Stomach smooth muscle (tissue), 2 donors: ENCODE measurements around the gene MOK.
A peak's percentile ranks its signal among the peaks of the same experiment; 100 is the strongest.
"Not testable (repeated sequence)": the region's sequence is repeated elsewhere in the genome, so short reads cannot be mapped to it uniquely, and the experiment has no call there.

Source experiments
- H3K27ac ChIP-seq: one replicate; pipeline ENCODE4 v1.7.0; 2013; ENCODE audit warnings: mild to moderate bottlenecking, low read length, inconsistent platforms
- H3K27me3 ChIP-seq, 2 donors: one replicate each; pipeline ENCODE4 v1.7.0; 2013; ENCODE audit warnings: low read length in 2 of 2; ENCODE audit not compliant: insufficient read depth in 2 of 2, control insufficient read depth in 1 of 2
- H3K36me3 ChIP-seq, 2 donors: one replicate each; pipeline ENCODE4 v1.7.0; 2013; ENCODE audit warnings: low read length in 2 of 2; ENCODE audit not compliant: control insufficient read depth in 2 of 2, insufficient read depth in 2 of 2
- H3K4me1 ChIP-seq: one replicate; pipeline ENCODE4 v1.7.0; 2013; ENCODE audit warnings: low read length; ENCODE audit not compliant: control insufficient read depth, insufficient read depth
- H3K4me3 ChIP-seq, 2 donors: one replicate each; pipeline ENCODE4 v1.7.0; 2013; ENCODE audit warnings: low read length in 2 of 2
- H3K9ac ChIP-seq, 2 donors: one replicate each; pipeline ENCODE4 v1.7.0; 2013; ENCODE audit warnings: low read length in 2 of 2, mild to moderate bottlenecking in 1 of 2
- H3K9me3 ChIP-seq, 2 donors: one replicate each; pipeline ENCODE4 v1.7.0; 2013; ENCODE audit warnings: low read length in 2 of 2; ENCODE audit not compliant: control insufficient read depth in 2 of 2
- donor health status: healthy.
- donor health status: Pancreatic carcinoma.

The MOK gene

GRCh38 chr14:102314242-102315011 lies 9.5 kb upstream of the MOK start:
- H3K36me3 ChIP-seq, result no peaks in the 10 kb centered on the region
- H3K4me1 ChIP-seq, result peaks cover 38% of the 10 kb centered on the region
- H3K27ac ChIP-seq, result no peak overlapping the region
- peak overlapping the region; percentile 36 to 42 for H3K9ac ChIP-seq
- no peaks in the 10 kb centered on the region for H3K27me3 ChIP-seq
- H3K4me3 ChIP-seq, result peak overlapping the region; percentile 68 to 81
- no peaks in the 10 kb centered on the region for H3K9me3 ChIP-seq

GRCh38 chr14:102303664-102304063 lies 1.3 kb downstream of the MOK start:
- no peaks in the 10 kb centered on the region for H3K27me3 ChIP-seq
- peaks cover 5% of the 10 kb centered on the region for H3K4me1 ChIP-seq
- no peak overlapping the region for H3K4me3 ChIP-seq
- H3K9ac ChIP-seq, result no peak overlapping the region
- H3K27ac ChIP-seq, result no peak overlapping the region
- no peaks in the 10 kb centered on the region for H3K36me3 ChIP-seq
- H3K9me3 ChIP-seq, result no peaks in the 10 kb centered on the region

- H3K9ac ChIP-seq, H3K4me3 ChIP-seq, H3K4me1 ChIP-seq, H3K36me3 ChIP-seq, H3K27ac ChIP-seq, H3K27me3 ChIP-seq, H3K9me3 ChIP-seq: not testable (repeated sequence)
These were observed 6.5 kb downstream of the MOK start for GRCh38 chr14:102298303-102299070.

- Histone ChIP-seq H3K4me1 (no peaks in the 10 kb centered on the region), H3K4me3 (no peak overlapping the region), H3K9me3 (no peaks in the 10 kb centered on the region), H3K9ac (no peak overlapping the region), H3K27ac (no peak overlapping the region), H3K27me3 (no peaks in the 10 kb centered on the region), H3K36me3 (no peaks in the 10 kb centered on the region)
These were observed 7.4 kb downstream of the MOK start for GRCh38 chr14:102297436-102298170.

GRCh38 chr14:102295270-102295669 lies 9.7 kb downstream of the MOK start:
- Histone ChIP-seq H3K27ac (no peak overlapping the region), H3K4me1 (no peaks in the 10 kb centered on the region), H3K36me3 (no peaks in the 10 kb centered on the region), H3K27me3 (no peaks in the 10 kb centered on the region), H3K9ac (no peak overlapping the region), H3K4me3 (no peak overlapping the region), H3K9me3 (no peaks in the 10 kb centered on the region)

- Histone ChIP-seq H3K9ac (no peak overlapping the region), H3K9me3 (no peaks in the 10 kb centered on the region), H3K27ac (no peak overlapping the region), H3K4me3 (no peak overlapping the region), H3K36me3 (no peaks in the 10 kb centered on the region), H3K27me3 (no peaks in the 10 kb centered on the region), H3K4me1 (no peaks in the 10 kb centered on the region)
These were observed 11.2 kb downstream of the MOK start for GRCh38 chr14:102293781-102294180.

- Histone ChIP-seq H3K9me3 (no peaks in the 10 kb centered on the region), H3K27me3 (no peaks in the 10 kb centered on the region), H3K36me3 (no peaks in the 10 kb centered on the region), H3K9ac (no peak overlapping the region), H3K4me1 (no peaks in the 10 kb centered on the region), H3K27ac (no peak overlapping the region), H3K4me3 (no peak overlapping the region)
These were observed 12.5 kb downstream of the MOK start for GRCh38 chr14:102292441-102292840.

DNA sequence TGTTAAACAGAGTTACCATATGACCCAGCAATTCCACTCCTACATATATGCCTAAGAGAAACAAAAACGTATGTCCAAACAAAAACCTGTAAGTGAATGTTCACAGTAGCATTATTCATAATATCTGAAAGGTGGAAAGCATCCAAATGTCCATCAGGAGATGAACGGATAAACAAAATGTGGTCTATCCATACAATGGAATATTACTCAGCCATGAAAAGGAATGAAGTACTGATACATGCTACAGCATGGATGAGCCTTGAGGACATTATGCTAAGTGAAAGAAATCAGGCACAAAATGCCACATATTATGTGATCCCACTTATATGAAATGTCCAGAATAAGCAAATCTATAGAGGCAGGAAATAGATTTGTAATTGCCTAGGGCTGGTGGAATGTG lies 16.8 kb downstream of the MOK start:
- Histone ChIP-seq H3K4me3 (no peak overlapping the region), H3K36me3 (no peaks in the 10 kb centered on the region), H3K9me3 (no peaks in the 10 kb centered on the region), H3K27me3 (no peaks in the 10 kb centered on the region), H3K27ac (no peak overlapping the region), H3K9ac (no peak overlapping the region), H3K4me1 (no peaks in the 10 kb centered on the region)

GRCh38 chr14:102285106-102285505 lies 19.9 kb downstream of the MOK start:
- Histone ChIP-seq H3K36me3 (peaks cover 0 to 6% of the 10 kb centered on the region in 2 donors), H3K27me3 (no peaks in the 10 kb centered on the region), H3K27ac (no peak overlapping the region), H3K4me1 (no peaks in the 10 kb centered on the region), H3K4me3 (no peak overlapping the region), H3K9me3 (no peaks in the 10 kb centered on the region), H3K9ac (no peak overlapping the region)

DNA sequence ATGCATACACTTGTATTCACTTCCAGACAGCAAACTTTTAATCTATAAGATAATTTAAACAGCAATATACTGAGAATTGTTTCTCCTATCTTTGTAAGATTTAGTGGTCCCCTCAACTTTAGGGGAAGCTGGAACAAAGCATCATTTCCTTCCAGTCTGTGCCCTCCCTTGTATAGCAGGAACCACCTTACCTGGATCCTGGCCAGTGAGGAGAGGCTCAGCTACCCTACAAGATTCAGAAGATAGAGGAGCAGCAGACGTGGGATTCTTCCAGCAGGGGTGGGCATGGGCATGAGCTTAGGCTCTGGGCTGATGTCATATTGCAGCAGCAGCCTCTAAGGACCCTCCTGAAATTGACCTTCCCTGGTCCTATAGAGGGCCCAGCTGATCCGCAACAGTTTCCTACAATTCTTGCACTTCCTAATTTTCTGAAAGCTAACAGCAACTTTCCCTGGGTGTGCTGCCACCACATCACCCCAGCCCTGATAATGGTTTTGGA lies 21.3 kb downstream of the MOK start:
- no peaks in the 10 kb centered on the region for H3K27me3 ChIP-seq
- no peak overlapping the region for H3K4me3 ChIP-seq
- H3K36me3 ChIP-seq, result peaks cover 3 to 6% of the 10 kb centered on the region in 2 donors
- no peaks in the 10 kb centered on the region for H3K9me3 ChIP-seq
- no peak overlapping the region for H3K9ac ChIP-seq
- no peak overlapping the region for H3K27ac ChIP-seq
- no peaks in the 10 kb centered on the region for H3K4me1 ChIP-seq
